ENCODE data around the gene FPR2.

The FPR2 gene

GRCh38 chr19:51816711-51817110, 55.7 kb downstream of the FPR2 start:
- no peak for TF ChIP-seq CTCF (IDR thresholded peaks at IDR 0.05; ENCODE audit: low read depth, low read length)
- H3K4me3 ChIP-seq (ENCODE audit: low read depth, low read length), result no peak overlapping the region

- no peak overlapping the region for H3K4me3 ChIP-seq (ENCODE audit: low read depth, low read length)
- no peak for TF ChIP-seq CTCF (IDR thresholded peaks at IDR 0.05; ENCODE audit: low read depth, low read length)
Measured at GRCh38 chr19:51820011-51820410, 59.0 kb downstream of the FPR2 start.

Data from WI38 (cell line).